Smooth muscle cell (in vitro differentiated cells): ENCODE results near the gene CNTNAP2. TPM values are rescaled to one million over a fixed set of nuclear protein-coding genes. Genes with fewer than 3 reads are reported as not detected.
A peak's percentile ranks its signal among the peaks of the same experiment; 100 is the strongest.
"Not testable (repeated sequence)": the region's sequence is repeated elsewhere in the genome, so short reads cannot be mapped to it uniquely, and the experiment has no call there.

Source experiments
- DNase-seq: peaks from one replicate; lab custom pipeline; 2025; ENCODE audit not compliant: unreplicated experiment; lab: John Stamatoyannopoulos, UW
- H2AFZ ChIP-seq: fragments of 200-600 bp; sonication (generic); 2 replicates; pipeline ENCODE4 v1.6.0; 2016; ENCODE audit warnings: antibody characterized with exemption, low read depth, mild to moderate bottlenecking
- H3F3A ChIP-seq: fragments of 200-600 bp; sonication (generic); 2 replicates; pipeline ENCODE4 v1.6.0; 2017; ENCODE audit warnings: antibody characterized with exemption, low read depth
- H3K27ac ChIP-seq: fragments of 200-600 bp; sonication (generic); 2 replicates; pipeline ENCODE4 v1.5.1; 2016; ENCODE audit warnings: low read depth, mild to moderate bottlenecking
- H3K27me3 ChIP-seq: fragments of 200-600 bp; sonication (generic); 2 replicates; pipeline ENCODE4 v1.6.1; 2016; ENCODE audit warnings: low read depth, mild to moderate bottlenecking
- H3K36me3 ChIP-seq: fragments of 200-600 bp; sonication (generic); 2 replicates; pipeline ENCODE4 v1.5.1; 2016; ENCODE audit warnings: low read depth
- H3K4me1 ChIP-seq: fragments of 200-600 bp; sonication (generic); 2 replicates; pipeline ENCODE4 v1.5.1; 2016; ENCODE audit warnings: low read depth
- H3K4me2 ChIP-seq: fragments of 200-600 bp; sonication (generic); 2 replicates; pipeline ENCODE4 v1.6.0; 2016; ENCODE audit warnings: mild to moderate bottlenecking
- H3K4me3 ChIP-seq: fragments of 200-600 bp; sonication (generic); 2 replicates; pipeline ENCODE4 v1.5.1; 2016; ENCODE audit warnings: mild to moderate bottlenecking
- H3K79me2 ChIP-seq: fragments of 200-600 bp; sonication (generic); 2 replicates; pipeline ENCODE4 v1.6.0; 2016; ENCODE audit warnings: low read depth, mild to moderate bottlenecking
- H3K9ac ChIP-seq: fragments of 200-600 bp; sonication (generic); 2 replicates; pipeline ENCODE4 v1.6.0; 2016; ENCODE audit warnings: low read depth
- H3K9me3 ChIP-seq: fragments of 200-600 bp; sonication (generic); replicated peaks from 2 replicates; pipeline ENCODE4 v1.5.1; 2016; ENCODE audit warnings: low read depth
- H4K20me1 ChIP-seq: fragments of 200-600 bp; sonication (generic); 2 replicates; pipeline ENCODE4 v1.6.0; 2016; ENCODE audit warnings: low read depth
- CTCF ChIP-seq: fragments of 200-600 bp; sonication (generic); IDR thresholded peaks from 2 replicates; pipeline ENCODE4 v1.5.1; 2017; ENCODE audit warnings: borderline replicate concordance, mild to moderate bottlenecking, antibody characterized with exemption; ENCODE audit not compliant: insufficient read depth, poor library complexity, severe bottlenecking
- WGBS: methylation state at CpG from one replicate; pipeline ENCODE4 v1.1.7; 2016; ENCODE audit warnings: low lambda C conversion rate; 5-methylcytosine and 5-hydroxymethylcytosine counted together
- polyA plus RNA-seq: library from polyadenylated mRNA; unstranded; fragments of >200 nt; fragmentation: Nextera tagmentation; extraction: Ambion mirVana; gene quantifications from 2 replicates; pipeline ENCODE4 v1.2.1, GENCODE V29; 2016
- total RNA-seq: library from RNA; depleted of rRNA; stranded (reverse); fragments of >200 nt; gene quantifications from 2 replicates; pipeline ENCODE4 v1.2.3, GENCODE V29; 2014

The CNTNAP2 gene
- total and polyA plus RNA-seq, 2 experiments from 2014 or later: 1.7 to 9.0 TPM

- no peaks in the 10 kb centered on the region for H3F3A ChIP-seq
- no peaks in the 10 kb centered on the region for H3K4me1 ChIP-seq
- no peaks in the 10 kb centered on the region for H3K36me3 ChIP-seq
- no peak for DNase-seq
- no peaks in the 10 kb centered on the region for H3K79me2 ChIP-seq
- H3K4me2 ChIP-seq: no peak overlapping the region
- H3K9ac ChIP-seq: no peak overlapping the region
- H3K4me3 ChIP-seq: no peak overlapping the region
- H3K27me3 ChIP-seq: no peaks in the 10 kb centered on the region
- no peaks in the 10 kb centered on the region for H3K9me3 ChIP-seq
- no peak overlapping the region for H2AFZ ChIP-seq
- no peak for TF ChIP-seq CTCF
- H4K20me1 ChIP-seq: no peaks in the 10 kb centered on the region
- H3K27ac ChIP-seq: no peak overlapping the region
- 97% methylated on average over 1 of the region's 1 CpG for WGBS
Measured at GRCh38 chr7:148060724-148061123, 1944.1 kb downstream of the CNTNAP2 start.

GRCh38 chr7:148078111-148078510, 1961.5 kb downstream of the CNTNAP2 start:
- H3K27ac ChIP-seq, H3K79me2 ChIP-seq, H4K20me1 ChIP-seq, H3K9ac ChIP-seq, H3K4me3 ChIP-seq, H3K4me1 ChIP-seq, H3F3A ChIP-seq, DNase-seq, H3K36me3 ChIP-seq, H2AFZ ChIP-seq, H3K27me3 ChIP-seq, H3K4me2 ChIP-seq, H3K9me3 ChIP-seq: not testable (repeated sequence)
- WGBS: 98% methylated on average over 4 of the region's 4 CpGs

- H3K4me2 ChIP-seq: no peak overlapping the region
- no peak overlapping the region for H2AFZ ChIP-seq
- no peak overlapping the region for H3K4me3 ChIP-seq
- no peaks in the 10 kb centered on the region for H3K27me3 ChIP-seq
- no peaks in the 10 kb centered on the region for H4K20me1 ChIP-seq
- no peaks in the 10 kb centered on the region for H3K36me3 ChIP-seq
- 81% methylated on average over 2 of the region's 2 CpGs for WGBS
- TF ChIP-seq CTCF: no peak
- no peak overlapping the region for H3K27ac ChIP-seq
- H3K9me3 ChIP-seq: no peaks in the 10 kb centered on the region
- no peaks in the 10 kb centered on the region for H3K79me2 ChIP-seq
- H3F3A ChIP-seq: no peaks in the 10 kb centered on the region
- no peak for DNase-seq
- no peak overlapping the region for H3K9ac ChIP-seq
- no peaks in the 10 kb centered on the region for H3K4me1 ChIP-seq
Measured at GRCh38 chr7:148079206-148080080, 1962.8 kb downstream of the CNTNAP2 start.

- Histone ChIP-seq H3K79me2 (no peaks in the 10 kb centered on the region), H3F3A (no peaks in the 10 kb centered on the region), H2AFZ (no peak overlapping the region), H4K20me1 (no peaks in the 10 kb centered on the region), H3K36me3 (no peaks in the 10 kb centered on the region), H3K4me3 (no peak overlapping the region), H3K9me3 (no peaks in the 10 kb centered on the region), H3K27me3 (no peaks in the 10 kb centered on the region), H3K27ac (no peak overlapping the region), H3K4me2 (peak overlapping the region; percentile 12), H3K4me1 (no peaks in the 10 kb centered on the region), H3K9ac (no peak overlapping the region)
- WGBS: 32% methylated on average over 1 of the region's 1 CpG
- DNase-seq: no peak
- TF ChIP-seq CTCF: no peak
Measured at GRCh38 chr7:148083448-148083847, 1966.8 kb downstream of the CNTNAP2 start.
